Non-pigmented ciliary epithelial cell (primary cell): ENCODE data around the gene BICC1.

Experiments
- DNase-seq: peaks from one replicate; pipeline ENCODE4 v3.0.0-alpha.2; 2010; ENCODE audit warnings: low read depth

The BICC1 gene

DNA sequence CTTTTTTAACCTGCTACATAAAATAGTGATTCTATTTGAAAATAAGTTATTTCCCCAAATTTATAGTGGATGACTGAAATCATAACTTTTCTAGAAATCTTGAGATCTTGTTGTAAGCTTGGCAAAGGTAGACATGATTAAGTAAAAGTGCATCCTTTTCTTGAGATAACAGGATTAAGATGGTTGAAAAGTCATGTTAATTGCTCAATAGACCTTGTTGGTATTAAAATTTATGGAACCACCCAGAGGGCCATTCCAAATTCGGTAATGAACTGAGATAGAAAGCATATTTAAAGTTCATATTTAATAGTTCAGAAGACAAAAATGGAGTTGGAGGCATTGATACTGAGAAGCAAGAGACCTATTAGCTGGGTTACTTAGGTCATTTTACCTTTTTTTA, 139.1 kb downstream of the BICC1 start:
- DNase-seq, result no peak

DNA sequence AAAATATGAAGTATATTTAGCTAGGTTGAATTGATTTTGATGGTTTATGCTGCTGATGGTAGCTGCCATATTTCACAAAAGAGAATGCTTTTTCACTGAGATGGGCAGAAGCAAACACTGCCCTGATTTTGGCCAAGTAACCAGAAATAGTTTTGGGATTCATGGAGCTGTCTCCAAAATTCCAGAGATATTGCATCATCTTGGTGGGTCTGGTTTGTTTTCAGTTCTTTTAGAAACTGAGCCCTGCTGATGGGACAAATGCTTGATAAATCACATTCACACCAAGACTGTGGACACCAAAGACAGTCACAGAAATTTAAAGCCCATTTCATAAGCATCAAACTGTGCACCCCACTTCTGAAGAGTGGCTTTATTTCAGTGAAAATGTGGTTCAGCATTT, 140.5 kb downstream of the BICC1 start:
- no peak for DNase-seq

DNA sequence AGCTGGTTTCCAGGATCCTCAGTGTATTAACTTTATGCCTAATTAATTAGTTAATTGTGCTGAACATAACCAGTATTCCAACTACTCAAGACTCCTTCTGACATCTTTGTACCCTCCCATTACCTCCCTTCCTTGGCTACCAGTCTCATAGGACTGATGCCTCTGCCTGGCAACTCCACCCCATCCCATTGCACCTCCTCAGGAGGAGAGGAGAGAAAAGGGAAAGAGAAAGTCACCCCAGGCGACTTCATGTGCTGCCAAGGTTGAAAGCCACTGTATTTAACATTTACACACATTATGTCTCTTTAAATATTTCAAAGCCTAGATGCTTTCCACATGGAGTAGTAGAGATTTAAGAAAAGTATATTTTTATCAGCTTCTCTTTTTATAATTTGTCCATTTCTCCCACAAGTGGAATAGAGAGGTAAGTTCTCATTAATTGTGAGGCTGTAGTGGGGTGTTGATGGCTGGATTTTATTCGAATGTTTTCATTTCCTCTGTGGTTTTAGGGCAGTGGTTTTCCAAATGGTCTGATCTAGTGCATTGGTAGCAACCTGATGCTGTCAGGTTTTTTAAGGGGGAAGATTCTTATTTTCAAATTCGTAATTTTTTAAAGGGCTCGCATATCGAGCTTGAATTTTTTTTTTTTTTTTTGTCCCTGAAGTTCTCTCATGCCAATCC, 148.0 kb downstream of the BICC1 start:
- no peak for DNase-seq

DNA sequence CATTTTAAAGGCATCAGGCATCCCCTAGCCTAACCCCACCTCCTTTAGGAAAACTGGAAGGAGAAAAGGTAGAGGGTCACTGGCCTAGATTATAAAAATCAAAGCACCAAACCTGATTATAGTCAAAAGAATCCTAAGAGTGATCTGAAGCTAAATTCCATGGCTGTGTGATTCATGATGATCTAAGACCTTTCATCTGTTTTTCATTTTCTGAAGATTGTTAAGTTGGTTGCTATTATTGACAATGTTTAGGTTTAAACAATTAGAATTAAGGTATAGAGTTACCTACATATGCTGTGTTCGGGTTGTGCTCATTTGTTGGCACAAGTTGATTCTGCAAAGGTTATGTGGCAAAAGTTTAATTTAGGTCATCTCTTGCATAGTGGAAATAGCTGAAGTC, 148.7 kb downstream of the BICC1 start:
- DNase-seq, result no peak

DNA sequence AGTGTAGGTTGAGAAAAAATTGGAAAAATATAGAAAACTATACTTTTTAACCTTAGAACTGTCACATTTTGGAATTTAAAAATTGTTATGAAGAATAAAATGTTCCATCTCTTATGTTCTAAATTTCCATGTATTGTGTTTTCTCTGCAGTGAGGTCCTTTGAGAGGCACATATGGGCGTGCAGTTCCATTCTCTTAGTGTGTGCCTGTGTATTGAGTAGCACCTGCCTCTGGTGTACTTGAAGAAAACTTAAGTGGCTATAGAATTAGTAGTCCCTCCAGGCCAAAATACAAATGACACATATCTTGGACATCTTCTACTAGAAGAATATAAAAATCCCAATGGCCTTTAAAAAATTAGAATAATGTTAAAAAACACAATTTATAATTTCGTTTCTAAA, 149.2 kb downstream of the BICC1 start:
- DNase-seq, result no peak

DNA sequence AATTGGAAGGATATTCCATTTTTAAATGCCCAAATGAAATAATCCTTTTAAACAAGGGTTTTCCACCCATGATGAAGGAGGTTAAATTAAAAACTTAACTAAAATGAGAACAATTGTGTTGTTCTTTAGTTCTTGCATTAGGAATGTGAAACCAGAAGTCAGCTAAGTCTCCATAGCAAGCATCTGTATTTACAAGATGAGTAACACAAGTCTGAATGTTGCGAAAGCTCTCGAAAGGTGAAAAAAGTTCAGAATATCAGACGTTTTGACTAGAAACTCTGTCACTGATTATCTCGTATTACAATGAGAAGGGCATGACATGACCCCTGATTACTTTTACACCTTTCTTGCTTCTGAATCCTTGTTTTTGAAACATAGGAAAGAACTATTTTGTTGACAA, 149.6 kb downstream of the BICC1 start:
- DNase-seq, result peak; percentile 85

DNA sequence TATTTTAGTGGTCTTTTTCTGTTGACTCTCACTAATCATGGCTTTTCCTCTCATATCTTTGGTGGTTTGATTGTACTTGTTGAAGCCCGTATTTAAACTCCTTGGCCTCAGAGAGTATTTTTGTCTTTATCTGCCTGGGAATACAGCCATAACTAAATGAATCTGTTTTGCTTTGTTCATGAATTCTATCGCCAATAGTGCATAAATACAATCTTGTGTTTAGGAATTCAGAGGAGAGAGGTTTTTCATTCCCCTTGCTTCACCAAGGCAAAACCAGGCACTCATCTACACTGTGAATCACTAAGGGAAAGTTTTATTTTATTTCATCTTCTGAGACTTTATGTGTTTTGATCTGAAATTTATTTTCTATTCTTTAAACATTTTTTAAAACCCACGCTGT, 152.7 kb downstream of the BICC1 start:
- DNase-seq, result no peak

DNA sequence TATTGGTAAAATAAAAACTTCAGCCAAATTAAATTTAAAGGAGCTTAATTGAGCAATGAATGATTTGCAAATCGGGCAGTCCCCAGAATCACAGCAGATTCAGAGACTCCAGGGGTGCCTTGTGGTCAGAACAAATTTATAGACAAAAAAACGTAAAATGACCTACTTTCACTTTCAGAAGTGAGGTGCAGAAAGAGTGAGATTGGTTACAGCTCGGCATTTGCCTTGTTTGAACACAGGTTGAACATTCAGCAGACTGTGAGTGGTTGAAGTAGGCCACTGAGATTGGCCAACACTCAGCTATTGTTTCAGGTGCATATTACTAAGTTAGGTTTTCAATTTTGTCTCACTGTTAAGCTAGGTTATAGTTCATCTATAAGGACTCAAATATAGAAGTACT, 153.4 kb downstream of the BICC1 start:
- no peak for DNase-seq

DNA sequence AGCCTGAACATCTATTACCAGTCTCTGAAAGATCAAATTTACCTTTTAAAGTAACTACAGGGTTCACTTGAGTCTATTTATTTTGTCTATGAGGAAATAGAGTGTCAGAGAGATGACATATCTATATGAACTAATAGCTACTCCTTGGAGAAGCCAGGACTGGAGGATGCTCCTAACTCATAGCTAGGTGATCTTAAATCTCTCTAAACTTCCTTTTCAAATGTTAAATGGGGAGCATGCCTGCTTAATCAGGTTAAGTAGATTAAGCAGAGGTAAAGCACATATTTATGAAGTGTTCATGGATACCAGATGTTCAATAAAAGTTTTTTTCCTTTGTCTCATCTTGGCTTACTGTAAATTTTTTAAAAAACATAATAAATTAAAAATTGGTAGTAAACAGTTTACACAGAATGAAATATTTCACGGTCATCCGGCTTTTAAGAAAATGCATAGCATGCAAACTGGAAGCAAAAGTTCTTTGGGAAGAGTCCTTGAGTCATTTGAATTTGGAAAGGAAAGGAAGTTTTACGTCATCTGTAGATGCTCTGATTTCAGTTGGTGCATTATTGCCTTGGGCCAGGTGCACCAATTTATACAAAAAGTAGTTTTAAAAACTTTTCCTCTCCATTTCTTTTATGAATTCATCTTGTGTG, 155.1 kb downstream of the BICC1 start:
- DNase-seq, result no peak

DNA sequence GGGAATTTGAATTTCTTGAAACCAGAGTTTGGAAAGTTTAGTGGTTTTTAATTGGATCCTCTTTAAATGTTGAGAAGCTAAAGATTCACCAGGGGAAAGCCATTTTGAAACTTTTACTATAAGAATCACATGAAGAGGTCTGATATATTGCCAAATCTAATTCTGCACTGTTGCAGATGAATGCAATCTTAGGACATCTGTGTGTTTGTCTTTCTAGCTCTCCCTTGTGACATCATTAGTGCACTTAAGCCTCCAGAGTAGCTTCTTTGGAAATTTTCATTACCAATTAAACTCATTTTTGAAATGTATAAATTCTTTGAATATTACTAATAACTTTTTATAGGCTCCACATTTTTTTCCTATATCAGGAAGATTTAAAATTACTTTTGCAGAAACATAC, 160.2 kb downstream of the BICC1 start:
- DNase-seq, result no peak

DNA sequence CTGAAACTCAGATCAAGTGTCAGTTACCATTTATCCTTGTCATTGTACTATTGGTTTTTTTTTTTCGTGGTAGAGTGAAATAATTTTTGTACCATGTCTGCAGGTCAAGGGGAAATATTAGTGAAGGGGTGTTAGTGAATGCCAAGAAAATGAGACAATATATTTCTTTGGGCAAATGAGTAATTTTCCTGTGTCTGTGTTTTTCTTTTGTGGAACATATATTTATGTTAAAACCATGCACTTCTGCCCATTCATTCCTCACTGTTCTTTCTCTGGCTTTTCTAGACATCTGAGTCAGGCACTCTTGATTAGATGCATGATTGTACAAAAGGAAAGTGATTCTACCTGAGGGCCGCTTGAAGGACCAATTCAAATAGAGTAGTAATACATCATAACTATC, 161.6 kb downstream of the BICC1 start:
- DNase-seq, result no peak

DNA sequence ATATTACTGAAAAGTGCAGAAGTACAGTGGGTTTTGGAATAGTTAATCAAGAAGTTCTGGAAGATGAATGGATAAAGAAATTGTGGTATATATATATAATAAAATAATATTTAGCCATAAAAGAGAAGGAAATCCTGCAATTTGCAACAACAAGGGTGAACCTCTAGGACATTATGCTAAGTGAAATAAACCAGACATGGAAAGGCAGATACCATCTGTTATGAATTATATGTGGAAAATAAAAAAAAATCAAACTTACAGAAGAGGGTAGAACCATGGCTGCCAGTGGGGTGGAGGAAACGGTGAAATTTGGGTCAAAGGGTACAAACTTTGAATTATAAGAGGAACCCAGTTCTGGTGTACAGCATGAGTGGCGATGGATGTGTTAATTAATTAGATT, 162.6 kb downstream of the BICC1 start:
- no peak for DNase-seq

DNA sequence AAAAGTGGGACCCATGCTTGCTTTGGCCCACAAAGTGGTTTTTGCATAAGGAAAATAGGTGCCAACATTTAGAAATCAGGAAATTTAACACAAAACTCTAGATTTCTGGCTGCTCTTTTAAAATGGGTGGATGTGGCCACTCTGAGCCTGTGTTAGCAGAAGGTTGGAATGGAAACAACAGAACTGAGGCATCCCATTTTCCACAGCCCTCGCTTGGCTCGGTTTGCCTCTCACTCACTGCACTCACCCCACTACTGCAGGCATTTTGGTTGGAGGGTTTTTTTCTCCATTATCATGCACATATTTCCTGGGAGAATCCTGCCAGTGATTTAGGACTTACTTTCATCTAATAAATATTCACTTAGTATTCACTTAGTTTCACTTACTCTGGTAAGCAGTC, 178.9 kb downstream of the BICC1 start:
- DNase-seq, result no peak

DNA sequence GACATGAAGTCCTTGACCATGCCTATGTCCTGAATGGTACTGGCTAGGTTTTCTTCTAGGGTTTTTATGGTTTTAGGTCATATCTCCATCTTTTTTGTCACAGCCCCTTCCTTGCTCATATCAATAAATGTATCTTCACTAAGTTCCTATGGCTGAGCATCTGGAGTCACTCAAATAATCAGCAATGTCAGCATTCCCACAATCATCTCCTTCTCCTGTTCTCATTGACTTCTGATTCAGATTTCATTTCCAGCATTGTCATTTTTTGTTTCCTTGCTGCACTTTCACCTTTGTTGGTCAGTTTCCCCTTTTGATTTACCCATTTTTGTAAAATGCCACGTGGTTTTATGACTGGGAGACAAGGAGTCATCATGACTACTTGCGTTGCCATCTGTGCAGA, 181.2 kb downstream of the BICC1 start:
- DNase-seq, result no peak

DNA sequence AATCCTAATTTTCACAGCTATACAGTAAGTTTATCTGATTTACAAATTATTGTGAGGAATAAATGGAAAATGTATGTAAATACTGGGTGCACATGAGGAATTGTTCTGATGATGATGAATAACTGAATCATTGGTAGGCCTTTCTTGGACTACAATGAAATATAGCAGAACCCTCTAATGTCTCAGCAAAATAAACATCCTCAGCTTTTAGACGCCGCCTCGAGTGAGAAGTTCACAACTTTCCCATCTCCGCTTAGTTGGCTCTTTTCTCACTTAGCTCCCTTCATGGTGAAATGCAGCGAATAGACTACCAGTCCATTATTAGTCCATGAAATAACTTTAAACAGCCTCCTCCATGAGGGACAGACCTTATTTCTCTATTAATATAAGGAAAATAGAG, 182.3 kb downstream of the BICC1 start:
- no peak for DNase-seq

DNA sequence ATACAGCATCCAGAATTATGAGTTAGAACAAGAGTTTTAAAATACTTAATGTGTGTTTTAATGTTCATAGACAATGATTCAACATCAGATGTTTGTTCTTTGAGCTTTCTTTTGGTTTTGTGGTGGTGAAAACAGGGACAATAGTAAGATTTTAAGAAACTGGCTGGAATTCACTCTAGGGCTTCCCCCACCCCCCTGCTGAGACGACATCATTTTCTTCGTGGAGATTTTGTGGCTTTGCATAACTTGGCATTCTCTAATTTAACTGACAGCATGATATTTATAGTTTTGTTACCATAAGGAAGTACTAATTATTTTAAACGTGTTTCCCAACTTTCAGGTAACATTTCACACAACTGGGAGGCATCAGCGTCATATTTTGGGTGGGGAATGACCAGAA, 184.1 kb downstream of the BICC1 start:
- no peak for DNase-seq

DNA sequence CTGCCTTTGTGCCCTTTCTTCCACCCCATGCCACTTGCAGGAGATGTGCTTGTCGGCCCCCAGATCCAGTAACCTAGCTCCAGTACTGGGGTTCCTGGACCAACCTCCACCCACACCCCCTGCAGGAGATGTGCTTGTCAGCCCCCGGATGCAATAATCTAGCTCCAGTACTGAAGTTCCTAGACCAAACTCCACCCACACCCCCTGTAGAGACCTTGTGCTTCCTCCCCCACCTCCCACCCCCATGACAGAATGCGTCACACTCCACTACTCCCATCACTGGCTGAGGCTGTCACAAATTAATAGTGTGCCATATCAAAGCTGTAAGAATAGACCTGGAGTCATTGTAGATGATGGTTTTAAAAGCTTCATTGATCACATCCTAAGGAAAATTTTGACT, 185.0 kb downstream of the BICC1 start:
- no peak for DNase-seq

DNA sequence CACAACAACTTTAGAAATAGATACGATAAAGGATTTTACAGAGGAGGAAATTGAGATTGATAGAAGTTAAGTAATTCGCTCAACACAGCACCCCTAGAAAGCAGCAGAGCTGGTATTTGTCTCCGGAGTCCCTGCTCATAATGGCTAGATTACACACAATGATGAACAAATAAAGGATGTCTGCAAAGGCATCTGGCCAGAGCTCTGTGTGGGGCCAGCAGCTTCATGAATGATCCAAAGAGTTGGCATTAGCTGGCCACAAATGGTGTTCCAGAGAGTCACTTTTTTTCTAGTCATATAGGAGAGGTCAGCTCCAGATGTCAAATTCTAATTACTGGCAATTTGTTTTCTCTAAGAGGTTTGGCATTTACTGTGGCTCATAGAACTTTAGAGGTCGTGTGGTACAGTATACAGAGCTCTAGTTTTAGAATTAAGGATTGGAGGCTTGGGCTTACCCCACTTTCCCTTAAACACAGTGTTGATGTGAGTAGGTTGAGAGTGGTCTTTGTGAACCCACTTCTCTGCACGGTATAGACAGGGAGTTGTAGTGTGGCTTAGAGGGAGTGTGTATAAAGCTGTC, 186.2 kb downstream of the BICC1 start:
- DNase-seq, result no peak

DNA sequence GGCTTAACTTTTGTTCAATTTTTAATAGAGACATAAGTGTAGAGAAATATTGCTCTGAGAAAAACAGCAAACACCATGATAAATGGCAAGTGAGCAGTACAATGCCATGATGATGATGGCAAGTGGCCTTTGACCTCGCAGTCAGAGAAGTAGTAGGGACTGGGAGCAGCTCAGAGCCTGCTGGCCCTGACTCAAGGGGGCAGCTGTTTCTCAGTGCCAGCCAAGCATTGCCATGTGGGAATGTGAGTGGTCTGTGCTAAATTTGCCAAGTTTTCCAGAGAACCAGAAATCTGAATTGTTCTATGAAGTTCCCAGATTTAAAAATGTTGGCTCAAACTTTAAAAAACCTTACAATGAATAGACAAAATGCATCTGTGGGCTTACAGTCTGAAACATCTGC, 187.9 kb downstream of the BICC1 start:
- no peak for DNase-seq

DNA sequence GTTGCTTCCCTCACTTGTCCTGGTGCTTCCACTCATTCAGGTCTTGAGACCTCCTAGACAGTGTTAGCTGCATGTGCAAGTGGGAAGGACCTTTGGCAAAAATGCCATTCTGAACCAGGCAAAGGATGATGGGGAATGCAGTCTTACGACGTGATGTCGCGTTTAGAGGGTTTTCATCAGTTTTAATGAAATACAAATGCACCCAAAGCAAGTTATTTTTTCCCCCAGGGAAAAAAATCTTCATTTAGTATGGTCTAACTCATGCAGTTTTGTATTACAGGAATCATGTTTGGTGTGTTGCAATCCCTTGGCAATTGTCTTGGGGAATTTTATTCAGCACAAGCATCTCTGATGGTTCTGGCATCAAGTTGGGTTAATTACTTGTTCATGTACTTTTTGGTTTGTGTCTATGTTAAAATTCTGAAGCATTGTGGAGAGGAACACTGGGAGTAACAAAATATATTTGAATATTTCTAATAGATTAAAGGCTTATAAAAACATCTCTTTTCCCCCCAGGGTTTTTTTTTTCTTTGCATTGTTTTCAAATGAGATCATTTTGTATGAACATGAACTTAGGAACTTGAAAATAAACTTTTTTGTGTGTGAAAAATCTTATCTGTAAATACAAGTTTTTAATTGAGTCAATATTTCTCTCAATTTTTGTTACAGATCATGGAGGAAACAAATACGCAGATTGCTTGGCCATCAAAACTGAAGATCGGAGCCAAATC, 188.9 kb downstream of the BICC1 start:
- peak; percentile 53 for DNase-seq

DNA sequence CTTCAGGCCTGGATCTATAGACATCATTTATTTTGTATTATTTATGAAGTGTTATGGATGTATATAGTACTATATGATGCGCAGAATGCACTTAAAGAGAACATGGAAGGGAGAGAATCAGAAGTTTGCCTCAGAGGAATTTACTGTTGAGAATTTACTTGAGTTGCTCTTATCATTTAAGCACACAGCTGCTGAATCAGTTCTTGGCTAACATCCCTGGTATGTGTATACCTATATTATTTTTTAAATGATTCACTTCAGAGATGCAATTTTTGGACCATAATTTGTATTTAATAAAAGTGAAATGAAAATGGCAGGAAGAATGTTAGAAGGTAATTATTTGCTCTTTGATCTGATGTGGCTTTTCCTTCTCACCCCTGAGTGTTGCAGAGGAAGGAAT, 191.6 kb downstream of the BICC1 start:
- no peak for DNase-seq

DNA sequence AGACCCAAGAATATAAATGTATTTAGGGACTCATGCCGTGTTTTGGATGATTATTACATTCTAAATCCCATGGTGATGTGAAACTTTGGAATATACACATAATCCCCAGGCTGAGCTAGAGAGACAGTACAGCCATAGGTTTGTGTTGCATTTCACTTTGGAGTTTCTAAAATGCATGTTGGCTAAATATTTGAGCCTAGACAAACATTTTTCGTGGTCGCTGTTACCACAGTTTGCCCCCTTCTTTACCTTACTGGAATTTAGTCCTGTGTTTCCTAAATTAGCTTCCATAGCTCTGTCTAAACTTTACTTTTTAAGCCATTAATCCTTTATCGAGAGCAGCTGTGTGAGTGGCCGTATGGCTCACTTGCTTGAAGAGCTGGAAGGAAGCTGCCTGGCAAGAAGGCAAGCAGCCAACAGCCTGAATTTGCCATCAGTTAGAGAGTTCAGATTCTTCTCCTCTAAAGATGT, 192.0 kb downstream of the BICC1 start:
- DNase-seq, result no peak

DNA sequence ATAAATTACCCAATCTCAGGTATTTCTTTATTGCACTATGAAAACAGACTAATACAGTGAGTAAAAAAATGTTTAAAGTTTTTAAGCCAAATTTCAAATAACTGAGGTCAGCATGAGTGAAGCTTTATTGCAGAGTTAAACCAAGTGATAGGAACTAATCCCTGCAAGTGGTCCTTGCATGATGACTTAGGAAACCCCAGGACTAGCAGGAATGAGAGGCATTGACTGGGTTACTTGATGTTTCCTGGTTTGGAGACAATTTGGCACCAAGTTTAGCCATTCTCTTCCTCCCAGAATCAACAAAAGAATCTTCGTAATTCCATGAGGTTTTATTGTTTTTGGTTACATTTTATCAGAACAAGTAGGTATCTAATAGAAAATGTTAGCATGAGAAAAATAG, 194.2 kb downstream of the BICC1 start:
- no peak for DNase-seq
